GM18511 (cell line): Measurements from ENCODE around the gene FCGR3B.
"Not testable (repeated sequence)": the region's sequence is repeated elsewhere in the genome, so short reads cannot be mapped to it uniquely, and the experiment has no call there.

Experiments
- ATAC-seq: cut with Tn5 transposase; IDR thresholded peaks from one replicate; pipeline ENCODE4 v1.9.1; 2021; ENCODE audit warnings: mild to moderate bottlenecking, moderate library complexity; ENCODE audit not compliant: unreplicated experiment

FCGR3B gene

GRCh38 chr1:161631076-161631475, at the start of gene FCGR3B:
Gene FCGR3B, minus strand, starts transcription at chr1:161631176. Its CDS starts 82 bp downstream, at chr1:161631094.
- no peak for ATAC-seq

- ATAC-seq, result no peak
Observed at GRCh38 chr1:161678500-161678899, 47.5 kb upstream of the FCGR3B start.

GRCh38 chr1:161676958-161677689, 46.1 kb upstream of the FCGR3B start:
- no peak for ATAC-seq

- no peak for ATAC-seq
Observed at GRCh38 chr1:161676441-161676840, 45.5 kb upstream of the FCGR3B start.

GRCh38 chr1:161674908-161675307, 43.9 kb upstream of the FCGR3B start:
- not testable (repeated sequence) for ATAC-seq

GRCh38 chr1:161674447-161674846, 43.5 kb upstream of the FCGR3B start:
- not testable (repeated sequence) for ATAC-seq

- ATAC-seq, result not testable (repeated sequence)
Observed at GRCh38 chr1:161673437-161673836, 42.5 kb upstream of the FCGR3B start.

- ATAC-seq, result not testable (repeated sequence)
Observed at GRCh38 chr1:161671045-161672020, 40.4 kb upstream of the FCGR3B start.

GRCh38 chr1:161664689-161665088, 33.7 kb upstream of the FCGR3B start:
- not testable (repeated sequence) for ATAC-seq

GRCh38 chr1:161663569-161663968, 32.6 kb upstream of the FCGR3B start:
- peak; percentile 33 for ATAC-seq

GRCh38 chr1:161662684-161663339, 31.8 kb upstream of the FCGR3B start, which contains the start of gene FCGR2B:
Gene FCGR2B, plus strand, starts transcription at chr1:161663143. Its CDS starts 99 bp downstream, at chr1:161663242.
- ATAC-seq, result peak; percentile 75

GRCh38 chr1:161661660-161662311, 30.8 kb upstream of the FCGR3B start:
- peak; percentile 36 for ATAC-seq

GRCh38 chr1:161658524-161658923, 27.5 kb upstream of the FCGR3B start:
- ATAC-seq, result not testable (repeated sequence)

GRCh38 chr1:161653971-161654370, 23.0 kb upstream of the FCGR3B start:
- not testable (repeated sequence) for ATAC-seq

- ATAC-seq, result not testable (repeated sequence)
Observed at GRCh38 chr1:161653541-161653940, 22.6 kb upstream of the FCGR3B start.

GRCh38 chr1:161647507-161648360, 16.8 kb upstream of the FCGR3B start:
- ATAC-seq, result not testable (repeated sequence)

- not testable (repeated sequence) for ATAC-seq
Observed at GRCh38 chr1:161644855-161645254, 13.9 kb upstream of the FCGR3B start.

GRCh38 chr1:161643481-161644208, 12.7 kb upstream of the FCGR3B start:
- ATAC-seq, result not testable (repeated sequence)

- not testable (repeated sequence) for ATAC-seq
Observed at GRCh38 chr1:161642697-161643096, 11.7 kb upstream of the FCGR3B start.
